Activated gamma-delta T cell treated with anti-CD3 and anti-CD28 coated beads, Interleukin-2, amount 50 U/mL, for 16 hours (primary cell): ENCODE measurements around the gene CLCN1.
"Not testable (repeated sequence)": the region's sequence is repeated elsewhere in the genome, so short reads cannot be mapped to it uniquely, and the experiment has no call there.

Source experiments
- DNase-seq: peaks from one replicate; pipeline ENCODE4 v3.0.0-alpha.2; 2020; ENCODE audit warnings: low read depth

CLCN1 gene

DNA sequence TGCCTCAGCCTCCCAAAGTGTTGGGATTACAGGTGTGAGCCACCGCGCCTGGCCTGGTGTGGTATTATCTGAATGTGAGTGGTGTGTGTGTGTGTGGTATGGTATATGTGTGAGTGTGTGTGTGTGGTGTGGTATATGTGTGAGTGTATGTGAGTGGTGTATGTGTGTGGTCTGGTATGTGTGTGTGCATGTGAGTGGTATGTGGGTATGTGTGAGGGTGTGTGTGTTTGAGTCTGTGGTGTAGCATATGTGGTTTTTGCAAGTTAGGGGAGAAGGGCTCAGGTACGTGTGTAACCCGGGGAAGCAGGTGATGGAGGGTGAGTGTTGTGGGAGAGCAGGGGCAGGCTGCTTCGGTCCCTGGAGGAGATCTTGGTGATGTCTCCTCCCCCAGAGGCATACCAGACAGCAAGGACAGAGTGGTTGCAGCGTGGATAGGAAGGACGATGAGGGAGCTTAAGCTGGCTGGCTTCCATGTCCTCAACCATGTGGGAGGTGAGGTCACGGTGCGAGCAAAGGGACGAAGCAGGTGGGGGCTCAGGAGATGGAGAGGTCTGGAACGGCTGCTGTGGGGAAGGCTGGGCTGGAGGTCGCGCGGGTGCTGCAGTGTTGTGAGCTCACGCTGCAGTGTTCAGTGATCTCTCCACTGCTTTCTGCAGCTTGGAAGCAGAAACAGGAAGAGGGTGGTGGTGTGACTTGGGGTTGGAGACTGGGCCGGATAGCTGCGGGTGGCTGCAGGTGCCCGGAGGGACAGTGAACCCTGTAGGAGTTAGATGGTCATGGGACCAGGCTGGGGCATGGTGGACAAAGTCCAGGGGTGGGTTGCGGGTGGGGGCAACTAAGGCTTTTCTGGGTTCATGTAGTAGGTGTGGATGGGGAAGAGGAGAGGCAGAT lies 70.2 kb downstream of the CLCN1 start:
- no peak for DNase-seq

DNA sequence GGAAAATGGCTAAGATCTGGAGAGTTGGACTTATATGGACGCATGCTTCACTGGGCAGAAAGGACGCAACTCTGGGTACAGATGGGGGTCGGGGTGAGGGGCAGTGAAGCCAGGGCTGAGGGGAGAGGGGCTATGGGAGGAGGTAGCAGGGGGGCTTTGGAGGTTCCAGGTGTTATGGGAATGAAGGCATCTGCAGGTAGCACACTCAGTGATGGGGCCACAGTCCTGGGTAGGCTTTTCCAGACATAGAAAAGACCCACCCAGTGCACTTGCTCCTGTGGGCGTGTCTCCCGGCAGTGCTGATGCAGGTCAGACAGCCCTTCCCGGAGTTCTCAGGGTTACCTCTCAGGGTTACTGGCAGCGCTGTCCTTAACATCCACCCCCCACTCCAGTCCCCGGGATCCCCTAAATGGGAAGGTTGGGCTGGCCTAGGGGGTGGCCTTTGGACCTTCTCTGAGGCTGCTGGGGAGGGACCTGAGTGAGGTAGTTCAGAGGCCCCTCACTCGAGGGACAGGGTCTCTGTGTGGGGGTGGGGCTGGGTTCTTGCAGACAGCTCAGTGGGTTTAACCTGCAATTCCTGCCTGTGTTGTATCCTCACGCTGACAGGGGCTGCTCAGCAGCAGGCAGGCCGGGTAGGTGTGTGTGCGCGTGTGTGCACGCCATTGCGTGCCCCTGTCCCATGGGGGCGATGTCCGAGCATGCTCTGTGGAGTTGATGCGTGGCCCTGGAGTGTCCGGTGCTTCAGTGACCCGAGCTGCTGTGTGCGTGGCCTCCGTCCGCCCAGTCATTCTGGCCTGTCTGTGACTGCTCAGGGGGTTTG lies 71.5 kb downstream of the CLCN1 start:
- DNase-seq: no peak

DNA sequence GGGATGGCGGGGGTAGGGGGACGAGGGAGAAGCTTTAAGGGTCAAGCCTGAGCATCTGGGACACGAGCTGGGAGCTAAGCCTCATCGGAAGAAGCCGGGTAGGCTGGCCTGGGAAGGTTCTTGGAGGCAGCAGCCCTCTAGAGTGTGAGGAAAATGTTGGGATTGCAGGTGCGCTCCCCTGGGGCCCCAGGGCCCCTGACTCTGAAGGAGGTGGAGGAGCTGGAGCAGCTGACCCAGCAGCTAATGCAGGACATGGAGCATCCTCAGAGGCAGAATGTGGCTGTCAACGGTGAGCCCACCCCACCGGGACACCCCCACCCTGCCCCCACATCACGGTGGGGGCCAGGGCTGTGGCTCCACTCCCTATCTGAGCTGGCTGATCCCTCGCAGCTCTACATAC lies 72.1 kb downstream of the CLCN1 start:
- no peak for DNase-seq

DNA sequence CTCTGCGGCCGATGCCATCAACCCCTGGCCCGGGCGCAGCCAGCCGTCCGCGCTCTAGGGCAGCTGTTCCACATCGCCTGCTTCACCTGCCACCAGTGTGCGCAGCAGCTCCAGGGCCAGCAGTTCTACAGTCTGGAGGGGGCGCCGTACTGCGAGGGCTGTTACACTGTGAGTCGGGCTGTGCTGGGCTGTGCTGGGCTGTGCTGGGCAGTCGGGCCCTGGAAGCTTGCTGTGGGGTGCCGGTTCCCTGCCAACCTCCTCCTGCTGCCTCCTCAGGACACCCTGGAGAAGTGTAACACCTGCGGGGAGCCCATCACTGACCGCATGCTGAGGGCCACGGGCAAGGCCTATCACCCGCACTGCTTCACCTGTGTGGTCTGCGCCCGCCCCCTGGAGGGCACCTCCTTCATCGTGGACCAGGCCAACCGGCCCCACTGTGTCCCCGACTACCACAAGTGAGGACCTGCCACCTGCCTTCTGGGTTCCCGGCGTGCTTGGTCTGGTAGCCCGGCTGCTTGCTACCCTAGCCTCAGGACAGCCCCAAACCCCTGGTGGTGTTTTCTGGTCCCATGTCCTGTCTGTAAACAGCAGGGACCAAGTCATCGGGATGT lies 72.7 kb downstream of the CLCN1 start:
- no peak for DNase-seq

DNA sequence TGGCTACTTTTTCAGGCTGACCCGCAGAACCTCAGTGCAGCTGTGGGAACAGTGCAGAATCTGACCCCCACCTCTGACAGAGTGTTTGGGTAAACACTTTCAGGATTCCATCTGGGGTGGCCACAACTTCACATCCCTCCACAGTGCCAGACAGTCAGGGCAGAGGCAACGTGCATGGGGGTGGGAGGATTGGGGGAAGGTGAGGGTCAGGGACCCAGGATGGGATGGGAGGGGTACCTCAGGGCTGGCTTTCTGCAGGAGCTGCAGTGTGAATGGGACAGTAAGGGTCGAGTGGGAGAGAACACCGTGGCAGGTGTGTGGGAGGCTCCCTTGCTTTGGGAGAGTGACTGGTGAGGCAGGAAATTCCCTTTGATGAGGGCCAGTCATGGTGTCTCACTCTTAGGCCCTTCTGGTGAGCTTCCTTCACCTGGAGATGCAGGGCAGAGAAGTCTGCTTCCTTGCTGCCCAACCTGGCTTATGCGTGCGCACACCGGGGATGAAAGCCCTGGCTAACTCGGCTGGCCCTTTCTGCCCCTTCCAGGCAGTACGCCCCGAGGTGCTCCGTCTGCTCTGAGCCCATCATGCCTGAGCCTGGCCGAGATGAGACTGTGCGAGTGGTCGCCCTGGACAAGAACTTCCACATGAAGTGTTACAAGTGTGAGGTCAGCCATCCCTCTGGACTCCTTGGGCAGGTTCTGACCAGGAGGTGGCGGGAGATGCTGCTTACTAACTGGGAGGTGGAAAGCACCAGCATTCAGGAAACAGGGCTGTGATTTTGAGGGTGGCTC lies 73.6 kb downstream of the CLCN1 start:
- DNase-seq: no peak

DNA sequence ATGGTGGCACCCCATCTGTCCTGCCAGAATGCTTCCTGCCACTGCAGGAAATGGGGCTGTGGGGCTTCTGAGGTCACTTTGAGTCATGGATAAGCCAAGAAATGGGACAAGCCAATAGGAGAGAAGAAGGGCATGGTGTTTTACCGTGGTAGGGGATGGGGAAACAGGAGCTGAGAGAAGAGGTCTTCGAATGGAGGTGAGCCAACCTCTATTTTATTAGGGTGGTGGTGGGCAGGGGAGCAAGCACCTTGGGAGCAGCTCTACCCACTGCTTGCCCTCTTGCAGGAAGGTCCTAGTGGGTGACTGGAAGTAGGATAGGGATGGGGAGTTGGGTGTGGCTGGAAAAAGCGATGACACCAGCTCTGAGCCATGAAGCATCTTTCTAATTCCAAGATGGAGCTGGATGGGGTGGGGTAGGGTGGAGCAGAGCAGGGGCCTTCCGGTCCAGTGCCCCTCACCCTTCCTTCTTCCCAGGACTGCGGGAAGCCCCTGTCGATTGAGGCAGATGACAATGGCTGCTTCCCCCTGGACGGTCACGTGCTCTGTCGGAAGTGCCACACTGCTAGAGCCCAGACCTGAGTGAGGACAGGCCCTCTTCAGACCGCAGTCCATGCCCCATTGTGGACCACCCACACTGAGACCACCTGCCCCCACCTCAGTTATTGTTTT lies 74.3 kb downstream of the CLCN1 start:
- no peak for DNase-seq

DNA sequence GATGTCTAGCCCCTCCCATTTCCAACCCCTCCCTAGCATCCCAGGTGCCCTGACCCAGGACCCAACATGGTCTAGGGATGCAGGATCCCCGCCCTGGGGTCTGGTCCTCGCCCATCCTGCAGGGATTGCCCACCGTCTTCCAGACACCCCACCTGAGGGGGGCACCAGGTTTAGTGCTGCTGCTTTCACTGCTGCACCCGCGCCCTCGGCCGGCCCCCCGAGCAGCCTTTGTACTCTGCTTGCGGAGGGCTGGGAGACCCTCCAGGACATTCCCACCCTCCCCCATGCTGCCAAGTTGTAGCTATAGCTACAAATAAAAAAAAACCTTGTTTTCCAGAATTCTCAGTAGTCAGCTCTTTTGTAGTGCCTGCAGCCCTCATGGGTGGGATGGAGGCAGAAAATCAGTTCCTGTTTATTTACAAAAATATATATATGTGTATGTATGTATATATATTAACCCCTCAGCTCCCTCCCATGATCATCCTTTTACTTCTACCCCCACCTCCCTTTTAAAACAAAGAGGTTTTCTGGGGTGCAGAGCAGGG lies 74.9 kb downstream of the CLCN1 start:
- no peak for DNase-seq

DNA sequence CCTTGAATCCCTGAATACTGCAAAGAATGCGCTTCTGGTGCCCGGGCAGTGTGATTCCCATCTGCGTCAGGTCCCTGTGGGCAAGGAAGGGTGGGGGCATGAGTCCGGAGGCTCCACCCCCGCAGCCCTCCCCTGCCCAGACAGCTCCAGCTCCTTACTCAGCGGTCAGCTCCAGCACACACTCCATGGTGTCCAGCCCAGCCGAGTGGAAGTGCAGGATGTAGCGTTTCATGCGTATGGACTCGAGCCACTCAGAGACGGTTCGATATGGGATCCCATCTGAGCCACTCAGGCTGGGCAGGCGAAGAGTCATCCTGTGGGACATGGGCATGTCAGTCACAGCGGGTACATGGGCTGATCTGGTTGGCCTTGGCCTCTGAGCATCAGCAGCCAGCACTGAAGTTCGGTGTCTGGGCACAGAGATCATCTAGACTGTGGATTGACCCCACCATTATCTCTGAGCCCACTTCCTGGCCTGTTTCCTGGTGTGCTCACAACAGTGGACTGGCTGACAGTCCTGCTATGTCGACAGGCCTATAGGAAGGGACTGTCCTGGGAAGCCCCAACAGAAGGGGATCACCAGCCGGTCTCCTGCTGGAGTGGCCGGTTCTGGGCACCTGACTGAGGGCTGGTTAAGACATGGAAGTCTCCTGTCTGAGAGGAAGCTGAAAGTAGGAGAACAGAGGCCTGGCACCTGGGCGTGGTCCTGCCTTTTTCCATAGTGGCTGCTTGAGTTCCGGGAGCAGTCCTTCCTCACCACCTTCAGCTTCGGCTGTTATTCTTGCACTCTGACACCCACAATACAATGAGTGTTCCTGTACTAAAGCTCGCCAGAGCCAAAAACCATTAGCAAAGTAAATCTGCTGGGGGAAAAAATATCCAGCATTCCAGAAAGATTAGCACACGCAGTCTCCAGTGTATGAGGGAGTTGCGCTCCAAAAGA lies 75.8 kb downstream of the CLCN1 start:
- DNase-seq: no peak

DNA sequence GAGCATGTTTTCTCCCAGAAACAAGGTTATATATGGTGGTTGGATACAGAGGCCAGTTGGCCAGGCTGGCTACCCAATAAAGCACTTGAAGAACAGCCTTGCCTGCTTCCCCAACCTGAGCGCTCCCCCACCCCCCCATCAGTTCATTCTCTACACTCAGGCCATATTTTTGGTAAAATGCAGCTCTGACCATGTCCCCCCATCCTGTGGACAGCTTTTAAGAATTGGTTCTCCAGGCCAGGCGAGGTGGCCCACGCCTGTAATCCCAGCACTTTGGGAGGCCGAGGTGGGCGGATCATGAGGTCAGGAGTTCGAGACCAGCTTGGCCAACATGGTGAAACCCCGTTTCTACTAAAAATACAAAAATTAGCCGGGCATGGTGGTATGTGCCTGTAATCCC lies 76.5 kb downstream of the CLCN1 start:
- DNase-seq: not testable (repeated sequence)

DNA sequence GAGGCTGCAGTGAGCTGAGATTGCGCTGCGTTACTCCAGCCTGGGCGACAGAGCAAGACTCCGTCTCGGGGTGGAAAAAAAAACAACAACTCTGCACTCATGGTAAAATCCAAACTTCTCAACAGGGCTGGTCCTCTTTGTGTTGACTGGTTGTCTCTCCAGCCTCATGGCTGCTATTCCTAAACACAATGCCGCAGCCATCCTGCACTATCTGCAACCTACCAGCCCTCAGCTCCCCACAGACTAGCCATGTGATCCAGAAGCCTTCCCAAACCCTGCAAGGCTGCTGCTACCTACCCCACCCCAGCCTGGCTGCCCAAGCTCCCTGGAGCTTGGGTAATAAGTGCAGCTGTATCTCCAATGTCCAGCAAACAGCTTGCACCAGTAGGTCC lies 77.0 kb downstream of the CLCN1 start:
- DNase-seq: no peak

DNA sequence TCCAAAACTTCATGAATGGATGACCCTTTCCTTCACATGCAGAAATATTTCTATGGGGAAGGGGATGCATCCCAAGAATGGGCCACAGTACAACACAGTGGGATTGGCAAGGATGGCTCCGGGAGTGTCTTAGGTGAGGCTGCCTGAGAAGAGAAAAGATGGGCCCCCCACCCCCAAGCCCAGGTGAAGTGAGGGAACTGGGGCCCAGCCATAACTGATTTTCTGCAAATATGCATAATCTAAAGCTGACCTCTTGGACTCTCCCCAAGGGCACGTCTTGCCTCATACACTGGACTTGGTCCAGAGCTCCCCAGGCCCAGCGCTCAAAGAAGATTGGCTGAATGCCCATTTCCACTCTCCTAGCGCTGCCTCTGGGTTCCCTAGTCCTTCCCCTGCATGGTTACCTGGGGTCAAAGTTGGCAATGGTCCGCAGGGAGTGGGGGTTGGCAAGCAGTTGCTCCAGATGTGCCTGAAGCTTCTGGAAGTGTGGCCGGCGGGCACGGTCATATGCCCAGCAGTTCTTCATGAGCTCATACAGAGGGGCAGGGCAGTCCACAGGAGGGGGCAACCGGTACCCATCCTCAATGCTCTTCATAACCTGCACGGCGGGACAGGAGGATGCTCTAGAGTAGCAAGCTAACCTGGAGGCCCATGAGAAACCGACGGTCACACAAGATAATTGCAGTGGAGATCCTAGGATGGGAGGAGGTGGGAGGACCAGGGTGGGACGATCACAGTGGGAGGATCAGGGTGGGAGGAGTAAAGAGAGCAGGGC lies 77.5 kb downstream of the CLCN1 start:
- no peak for DNase-seq

DNA sequence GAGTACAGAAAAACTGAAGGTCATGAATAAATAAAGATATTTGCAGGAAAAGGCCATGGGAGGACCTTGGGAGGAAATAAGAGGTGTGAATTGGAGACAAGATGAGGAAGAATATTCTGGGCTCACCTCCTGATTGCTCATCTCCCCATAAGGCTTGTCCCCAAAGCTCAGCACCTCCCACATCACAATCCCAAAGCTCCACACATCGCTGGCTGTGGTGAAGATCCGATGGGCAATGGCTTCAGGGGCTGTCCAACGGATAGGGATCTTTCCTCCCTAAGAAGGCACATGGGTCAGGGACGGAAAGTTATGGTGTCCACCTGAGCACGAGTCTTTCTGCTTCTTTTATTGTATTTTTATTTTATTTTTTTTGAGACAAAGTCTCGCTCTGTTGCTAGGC lies 78.2 kb downstream of the CLCN1 start:
- DNase-seq: no peak

DNA sequence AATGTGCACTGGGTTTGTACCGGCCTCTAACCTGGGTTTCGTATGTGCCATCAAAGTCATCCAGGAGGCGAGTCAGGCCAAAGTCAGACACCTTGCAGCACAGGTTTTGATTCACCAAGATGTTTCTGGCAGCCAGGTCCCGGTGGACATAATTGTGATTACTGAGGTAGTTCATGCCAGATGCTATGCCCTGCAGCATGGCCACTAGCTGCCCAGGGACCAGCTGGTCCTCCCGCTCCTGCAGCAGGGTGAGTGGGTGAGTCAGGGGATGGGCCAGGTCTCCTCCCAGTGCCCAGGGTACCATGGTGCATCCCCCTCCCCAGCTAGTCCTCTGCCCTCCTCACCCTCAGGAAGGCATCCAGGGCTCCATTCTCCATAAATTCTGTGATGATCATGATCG lies 78.9 kb downstream of the CLCN1 start:
- no peak for DNase-seq

DNA sequence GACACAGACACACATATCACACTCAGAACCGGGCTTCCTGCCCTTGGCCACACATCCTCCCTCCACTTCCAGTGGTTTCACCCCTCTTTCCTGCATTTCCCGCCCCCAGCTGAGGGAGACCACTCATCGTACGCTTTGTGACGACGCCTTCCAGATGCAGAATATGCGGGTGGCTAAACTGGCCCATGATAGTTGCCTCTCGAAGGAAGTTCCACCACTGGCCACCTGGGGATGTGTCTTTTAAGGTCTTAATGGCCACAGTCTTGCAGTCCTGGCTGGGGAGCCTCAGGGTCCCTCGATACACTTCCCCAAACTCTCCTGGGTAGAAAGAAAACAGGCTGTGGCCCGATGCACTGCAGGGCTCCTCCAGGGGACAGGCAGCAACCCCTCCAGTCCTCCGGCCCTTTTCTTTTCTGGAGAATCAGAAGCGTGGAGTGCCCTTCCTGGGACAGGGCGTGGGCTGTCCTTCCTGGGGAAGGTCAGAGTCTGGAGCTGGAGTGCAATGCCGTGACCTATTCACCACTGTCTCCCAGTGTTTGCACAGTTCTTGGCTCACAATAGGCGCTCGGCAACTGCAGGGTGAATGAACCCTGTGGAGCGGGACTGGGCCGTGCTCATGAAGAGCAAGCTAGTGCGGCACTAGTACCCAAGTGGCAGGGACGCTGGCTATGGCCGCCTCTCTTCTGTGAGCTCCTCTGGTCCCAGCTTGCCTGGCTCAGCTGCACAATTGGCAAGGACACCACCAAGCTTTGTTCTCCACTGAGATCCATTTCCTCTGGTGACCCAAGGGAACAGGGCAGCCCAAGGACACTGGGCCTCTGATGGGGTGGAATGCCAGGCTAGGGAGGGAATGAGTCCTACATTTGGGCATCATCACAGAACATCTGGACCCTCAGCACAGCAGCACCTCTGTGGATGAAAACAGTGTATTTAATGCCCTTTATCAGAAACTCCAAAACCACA lies 79.6 kb downstream of the CLCN1 start:
- no peak for DNase-seq

DNA sequence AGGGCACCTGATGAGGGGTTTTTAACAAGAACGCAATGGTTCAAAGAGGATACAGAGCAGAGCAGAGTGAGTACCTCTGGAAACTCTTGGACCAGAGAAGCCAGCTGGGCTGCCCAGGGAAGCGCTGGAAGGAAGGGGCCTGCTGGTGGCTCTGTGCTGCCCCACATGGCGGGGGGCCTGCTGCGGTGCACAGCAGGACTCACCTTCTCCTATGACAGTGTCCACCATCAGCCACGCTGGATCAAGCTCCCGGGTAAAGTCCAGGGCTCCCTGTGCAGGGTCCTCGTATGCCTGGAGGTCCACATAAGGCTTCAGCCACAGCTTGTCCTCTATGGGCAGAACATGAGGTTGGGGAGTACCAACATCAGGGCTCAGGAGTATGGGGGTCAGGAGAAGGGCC lies 80.3 kb downstream of the CLCN1 start:
- no peak for DNase-seq

DNA sequence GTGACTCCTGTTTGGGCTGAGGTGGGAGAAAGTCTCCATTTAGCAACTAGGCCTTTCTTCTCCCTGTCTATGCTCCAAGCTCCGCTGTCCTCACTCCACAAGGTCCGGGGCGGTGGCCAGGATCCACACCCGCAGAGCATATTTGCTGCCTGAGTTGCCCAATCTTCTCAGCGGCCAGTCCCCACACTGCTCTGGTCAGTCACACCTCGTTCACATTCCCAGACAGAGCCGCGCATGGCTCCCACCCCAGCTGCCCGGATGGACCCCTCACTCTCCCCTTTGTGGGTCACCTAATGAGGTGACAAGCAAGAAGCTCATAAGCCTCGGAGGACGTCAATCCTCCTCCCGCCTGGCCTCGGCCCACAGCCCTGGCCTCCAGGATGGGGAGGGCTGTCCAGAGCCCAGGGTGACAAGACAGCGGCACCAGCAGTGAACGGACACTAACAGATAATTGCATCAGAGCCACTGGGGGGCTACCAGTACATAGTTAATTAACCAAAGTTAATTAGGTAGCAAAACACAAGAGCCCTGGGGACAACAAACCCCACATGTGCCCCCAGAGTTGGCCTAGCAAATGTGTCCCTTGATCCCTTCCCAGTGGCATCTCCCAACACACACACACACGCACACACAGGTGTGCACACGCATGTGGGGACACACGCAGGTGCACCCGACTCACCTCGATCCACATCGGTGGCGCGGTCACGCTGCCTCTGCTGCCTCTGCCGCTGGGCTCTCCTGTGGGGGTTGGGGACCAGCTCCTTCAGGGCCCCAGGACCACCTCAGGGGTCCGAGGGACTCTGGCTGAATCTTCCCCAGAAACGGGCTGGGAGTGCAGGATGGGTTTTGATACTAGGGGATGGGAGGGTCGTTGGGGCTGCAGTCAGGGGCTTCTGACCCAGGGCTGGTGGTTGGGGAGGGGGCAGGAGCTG lies 81.0 kb downstream of the CLCN1 start:
- no peak for DNase-seq
